GM23338 (cell line): ENCODE data around the gene CIITA. TPM values are rescaled to one million over a fixed set of nuclear protein-coding genes. Genes with fewer than 3 reads are reported as not detected.

Experiments
- ATAC-seq: fragments of 200-7000 bp; cut with Tn5 transposase; 3 replicates; pipeline ENCODE4 v1.9.1; 2020
- DNase-seq: peaks from one replicate; pipeline ENCODE4 v3.0.0-alpha.2; 2015; ENCODE audit warnings: low spot score
- H2AFZ ChIP-seq: fragments of 200-600 bp; sonication (generic); 2 replicates; pipeline ENCODE4 v1.8.0; 2016; ENCODE audit warnings: antibody characterized with exemption, mild to moderate bottlenecking, moderate library complexity
- H3F3A ChIP-seq: fragments of 200-600 bp; sonication (generic); replicated peaks from 2 replicates; pipeline ENCODE4 v1.8.0; 2017; ENCODE audit warnings: antibody characterized with exemption, mixed run types, low read depth
- H3K27ac ChIP-seq: fragments of 200-600 bp; sonication (generic); 2 replicates; pipeline ENCODE4 v1.6.1; 2016; ENCODE audit warnings: low read depth
- H3K27me3 ChIP-seq: fragments of 200-600 bp; sonication (generic); 2 replicates; pipeline ENCODE4 v1.8.0; 2016; ENCODE audit warnings: mild to moderate bottlenecking, mixed run types, moderate library complexity; ENCODE audit not compliant: insufficient read depth
- H3K36me3 ChIP-seq: fragments of 200-600 bp; sonication (generic); 2 replicates; pipeline ENCODE4 v1.8.0; 2016; ENCODE audit warnings: mild to moderate bottlenecking; ENCODE audit not compliant: insufficient read depth
- H3K4me1 ChIP-seq: fragments of 200-600 bp; sonication (generic); 2 replicates; pipeline ENCODE4 v1.8.0; 2016; ENCODE audit warnings: mild to moderate bottlenecking, moderate library complexity; ENCODE audit not compliant: insufficient read depth
- H3K4me2 ChIP-seq: fragments of 200-600 bp; sonication (generic); 2 replicates; pipeline ENCODE4 v1.7.1; 2017; ENCODE audit warnings: mixed run types
- H3K4me3 ChIP-seq: fragments of 200-600 bp; sonication (generic); 2 replicates; pipeline ENCODE4 v1.6.1; 2016; ENCODE audit warnings: mixed run types
- H3K79me2 ChIP-seq: fragments of 200-600 bp; sonication (generic); replicated peaks from 2 replicates; pipeline ENCODE4 v1.8.0; 2017; ENCODE audit warnings: mild to moderate bottlenecking; ENCODE audit not compliant: insufficient read depth
- H3K9me2 ChIP-seq: fragments of 200-600 bp; sonication (generic); 2 replicates; pipeline ENCODE4 v1.8.0; 2017; ENCODE audit not compliant: insufficient read depth
- H4K20me1 ChIP-seq: fragments of 200-600 bp; sonication (generic); replicated peaks from 2 replicates; pipeline ENCODE4 v1.8.0; 2017; ENCODE audit warnings: mild to moderate bottlenecking; ENCODE audit not compliant: insufficient read depth
- H3K27ac Mint-ChIP-seq: 2 replicates; pipeline ENCODE4 v1.8.0; 2020; ENCODE audit warnings: inconsistent platforms, mild to moderate bottlenecking, moderate library complexity, mixed read lengths
- H3K27me3 Mint-ChIP-seq: 3 replicates; pipeline ENCODE4 v1.8.0; 2022; ENCODE audit warnings: low read depth, mild to moderate bottlenecking, moderate library complexity, mixed read lengths, inconsistent platforms; ENCODE audit not compliant: insufficient read depth, poor library complexity
- H3K36me3 Mint-ChIP-seq: 3 replicates; pipeline ENCODE4 v1.8.0; 2021; ENCODE audit warnings: low read depth, mild to moderate bottlenecking, inconsistent platforms, moderate library complexity, mixed read lengths
- H3K4me1 Mint-ChIP-seq: 3 replicates; pipeline ENCODE4 v1.8.0; 2020; ENCODE audit warnings: mild to moderate bottlenecking, inconsistent platforms, mixed read lengths
- H3K4me3 Mint-ChIP-seq: 3 replicates; pipeline ENCODE4 v1.8.0; 2021; ENCODE audit warnings: moderate library complexity, mild to moderate bottlenecking, inconsistent platforms, mixed read lengths
- H3K9me3 Mint-ChIP-seq: 3 replicates; pipeline ENCODE4 v1.8.0; 2020; ENCODE audit warnings: moderate library complexity, mild to moderate bottlenecking, inconsistent platforms, mixed read lengths
- CREB1 ChIP-seq: fragments of 250-450 bp; sonication (Bioruptor Pico); IDR thresholded peaks from 2 replicates; pipeline ENCODE4 v1.5.0; 2020; ENCODE audit warnings: low read depth, mild to moderate bottlenecking, moderate library complexity
- CTCF ChIP-seq, 2 experiments: fragments of 200-600 bp in 1 of 2; sonication (generic) in 1 of 2; conservative IDR thresholded peaks; 2 replicates each; pipeline versions ENCODE4 v1.5.1 to v1.6.1; 2016 to 2017; ENCODE audit warnings: antibody characterized with exemption in 2 of 2, low read depth in 2 of 2, mild to moderate bottlenecking in 2 of 2, moderate library complexity in 1 of 2
- EZH2 ChIP-seq: fragments of 200-600 bp; sonication (generic); IDR thresholded peaks from one replicate; pipeline ENCODE4 v1.8.0; 2017; ENCODE audit warnings: antibody characterized with exemption, mild to moderate bottlenecking, low read depth; ENCODE audit not compliant: unreplicated experiment
- EZH2phosphoT487 ChIP-seq: fragments of 200-600 bp; sonication (generic); IDR thresholded peaks from one replicate; pipeline ENCODE4 v1.8.1; 2018; ENCODE audit warnings: antibody characterized with exemption; ENCODE audit not compliant: unreplicated experiment
- JUNB ChIP-seq: IDR thresholded peaks from one replicate; pipeline ENCODE4 v1.6.1; 2016; ENCODE audit warnings: antibody characterized with exemption; ENCODE audit not compliant: unreplicated experiment
- NANOG ChIP-seq: IDR thresholded peaks from 2 replicates; pipeline ENCODE4 v1.6.1; 2016; ENCODE audit warnings: antibody characterized with exemption, borderline replicate concordance
- POLR2AphosphoS5 ChIP-seq: IDR thresholded peaks from 2 replicates; pipeline ENCODE4 v1.6.1; 2016; ENCODE audit warnings: antibody characterized with exemption, low read depth
- REST ChIP-seq: IDR thresholded peaks from one replicate; pipeline ENCODE4 v1.6.1; 2018; ENCODE audit warnings: antibody characterized with exemption; ENCODE audit not compliant: unreplicated experiment
- STAT1 ChIP-seq: IDR thresholded peaks from one replicate; pipeline ENCODE4 v1.6.1; 2016; ENCODE audit warnings: antibody characterized with exemption; ENCODE audit not compliant: unreplicated experiment
- ZNF114 ChIP-seq: fragments of 250-450 bp; sonication (Bioruptor Pico); IDR thresholded peaks from 2 replicates; pipeline ENCODE4 v1.5.0; 2020; ENCODE audit warnings: mild to moderate bottlenecking, moderate library complexity
- ZNF331 ChIP-seq: fragments of 250-450 bp; sonication (Bioruptor Pico); IDR thresholded peaks from 2 replicates; pipeline ENCODE4 v1.5.0; 2020; ENCODE audit warnings: low read depth, mild to moderate bottlenecking, moderate library complexity
- ZNF462 ChIP-seq: fragments of 250-450 bp; sonication (Bioruptor Pico); IDR thresholded peaks from 2 replicates; pipeline ENCODE4 v1.5.0; 2020; ENCODE audit warnings: mild to moderate bottlenecking, moderate library complexity
- polyA plus RNA-seq: library from polyadenylated mRNA; unstranded; fragments of >200 nt; fragmentation: Nextera tagmentation; extraction: Ambion mirVana; gene quantifications from 2 replicates; pipeline ENCODE4 v1.2.1, GENCODE V29; 2016
- total RNA-seq: library from RNA; depleted of rRNA; stranded (reverse); fragments of >200 nt; shearing (Covaris generic); gene quantifications from 2 replicates; pipeline ENCODE4 v1.2.3, GENCODE V29; 2014

The CIITA gene
- total and polyA plus RNA-seq, 2 experiments from 2014 or later, result 0.10 to 0.57 TPM

GRCh38 chr16:10878328-10878643 is 1.3 kb downstream of the CIITA start:
- Mint-ChIP-seq H3K27ac (no peak overlapping the region), H3K27me3 (peaks cover 33% of the 10 kb centered on the region), H3K4me1 (peaks cover 19% of the 10 kb centered on the region), H3K36me3 (no peaks in the 10 kb centered on the region), H3K4me3 (peak overlapping the region; percentile 70; the same call in 1 of the 3 replicates), H3K9me3 (peaks cover 5% of the 10 kb centered on the region; the same call in 1 of the 3 replicates)
- peak; percentile 9 for ATAC-seq
- Histone ChIP-seq H3K4me1 (peaks cover 12% of the 10 kb centered on the region), H3K79me2 (no peaks in the 10 kb centered on the region), H2AFZ (peak overlapping the region; percentile 96), H3K4me3 (peak overlapping the region; percentile 66; the same call in 1 of the 2 replicates), H3K36me3 (no peaks in the 10 kb centered on the region), H3K27ac (no peak overlapping the region), H3F3A (no peaks in the 10 kb centered on the region), H3K4me2 (peak overlapping the region; percentile 83), H3K9me2 (no peaks in the 10 kb centered on the region), H4K20me1 (no peaks in the 10 kb centered on the region), H3K27me3 (peaks cover 44% of the 10 kb centered on the region)
- no peak for TF ChIP-seq ZNF331 (CRISPR knock-in tag)
- no peak for TF ChIP-seq STAT1
- no peak for TF ChIP-seq POLR2AphosphoS5
- no peak for TF ChIP-seq ZNF114 (CRISPR knock-in tag)
- TF ChIP-seq EZH2, result no peak
- TF ChIP-seq ZNF462 (CRISPR knock-in tag), result no peak
- TF ChIP-seq REST, result no peak
- TF ChIP-seq CREB1, result no peak
- no peak for TF ChIP-seq EZH2phosphoT487
- TF ChIP-seq NANOG, result no peak
- TF ChIP-seq JUNB, result no peak
- no peak for TF ChIP-seq CTCF (conservative IDR thresholded peaks at IDR 0.05; ENCODE audit: low read depth in 2 of 2)
- peak; percentile 11 for DNase-seq
